Activated naive CD8-positive, alpha-beta T cell treated with anti-CD3 and anti-CD28 coated beads, Interleukin-2, amount 10 ng/mL, durations not matched to agents 7 days and 5 days (primary cell): Measurements from ENCODE around the gene TRAF6. TPM values are rescaled to one million over a fixed set of nuclear protein-coding genes. Genes with fewer than 3 reads are reported as not detected.
"Not testable (repeated sequence)": the region's sequence is repeated elsewhere in the genome, so short reads cannot be mapped to it uniquely, and the experiment has no call there.

Experiments
- ATAC-seq: fragments of 150-1000 bp; cut with Tn5 transposase; one replicate; pipeline ENCODE4 v1.10.0; 2021; ENCODE audit warnings: low read depth, moderate library complexity
- POLR2A ChIA-PET: fragments of 350-600 bp; sonication (Branson Sonifier 250); formaldehyde crosslinking; loops from one replicate; lab custom pipeline; 2021; ENCODE audit warnings: antibody characterized with exemption; lab: Charles Lee
- DNase-seq: peaks from one replicate; pipeline ENCODE4 v3.0.0; 2021
- H3K27ac Mint-ChIP-seq: one replicate; pipeline ENCODE4 v1.8.0; 2022; ENCODE audit warnings: mild to moderate bottlenecking, mixed read lengths
- H3K27me3 Mint-ChIP-seq: one replicate; pipeline ENCODE4 v1.8.0; 2022; ENCODE audit warnings: mild to moderate bottlenecking, moderate library complexity, mixed read lengths
- H3K36me3 Mint-ChIP-seq: one replicate; pipeline ENCODE4 v1.8.0; 2021; ENCODE audit warnings: mild to moderate bottlenecking, mixed read lengths
- H3K4me1 Mint-ChIP-seq: one replicate; pipeline ENCODE4 v1.8.0; 2021; ENCODE audit warnings: mixed read lengths
- H3K4me3 Mint-ChIP-seq: one replicate; pipeline ENCODE4 v1.8.0; 2022; ENCODE audit warnings: mild to moderate bottlenecking, moderate library complexity, mixed read lengths
- H3K9me3 Mint-ChIP-seq: one replicate; pipeline ENCODE4 v1.8.0; 2021; ENCODE audit warnings: mixed read lengths
- total RNA-seq, 2 experiments: library from RNA; stranded (reverse); gene quantifications; one replicate each; pipeline ENCODE4 v1.2.3, GENCODE V29; 2021

Gene TRAF6
- total RNA-seq, 2 experiments from 2014 or later, result 13.3 to 14.5 TPM

DNA sequence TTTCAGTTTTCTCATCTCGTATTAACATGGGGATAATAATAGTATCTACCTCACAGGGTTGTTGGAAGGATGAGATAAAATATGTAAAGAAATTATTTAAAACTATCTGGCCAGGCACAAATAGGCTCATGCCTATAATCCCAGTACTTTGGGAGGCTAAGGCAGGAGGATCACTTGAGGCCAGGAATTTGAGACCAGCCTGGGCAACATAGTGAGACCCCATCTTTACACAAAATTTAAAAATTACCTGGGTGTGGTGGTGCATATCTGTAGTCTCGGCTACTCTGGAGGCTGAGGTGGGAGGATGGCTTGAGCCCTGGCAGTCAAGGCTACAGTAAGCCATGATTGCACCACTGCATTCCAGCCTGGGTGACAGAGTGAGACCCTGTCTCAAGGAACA is 990 bp upstream of the TRAF6 start:
- Mint-ChIP-seq H3K27me3 (peaks cover 10% of the 10 kb centered on the region), H3K4me1 (peaks cover 16% of the 10 kb centered on the region), H3K4me3 (peak overlapping the region; percentile 98)
- H3K36me3 Mint-ChIP-seq, H3K9me3 Mint-ChIP-seq, DNase-seq, H3K27ac Mint-ChIP-seq, ATAC-seq: not testable (repeated sequence)
- POLR2A ChIA-PET, result interaction anchor here (1.3 kb wide), 1 partner anchor 222 kb away, joined by 4 read pairs; the partner anchor contains the start of gene COMMD9

DNA sequence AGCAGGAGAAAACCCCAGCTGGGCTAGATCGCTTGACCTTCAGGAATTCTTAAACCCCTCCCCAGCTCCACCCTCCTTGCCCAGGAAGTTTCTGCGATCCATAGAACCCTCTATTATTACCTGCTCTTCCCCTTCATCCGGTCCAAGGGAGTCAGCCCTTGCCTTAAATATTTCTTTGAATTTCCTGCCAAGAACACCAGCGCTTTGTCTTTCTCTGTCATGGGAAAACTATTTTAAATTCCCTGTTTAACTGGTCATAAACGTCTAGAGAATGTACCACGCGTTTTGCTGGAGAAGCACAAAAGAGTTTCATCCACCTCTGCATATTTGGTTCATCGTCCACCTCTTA is 496 bp upstream of the TRAF6 start:
- Mint-ChIP-seq H3K27me3 (peaks cover 10% of the 10 kb centered on the region), H3K4me1 (peaks cover 20% of the 10 kb centered on the region), H3K27ac (peak overlapping the region; percentile 94), H3K4me3 (peak overlapping the region; percentile 98), H3K9me3 (peaks cover 3% of the 10 kb centered on the region), H3K36me3 (no peaks in the 10 kb centered on the region)
- POLR2A ChIA-PET, result interaction anchor here (0.7 to 1.3 kb wide), 2 partner anchors 100 to 221 kb away, joined by 3 to 4 read pairs; partner anchors contain the start of gene COMMD9
- ATAC-seq (no peak), DNase-seq (no peak)

GRCh38 chr11:36509201-36509639 is 852 bp downstream of the TRAF6 start:
- ATAC-seq (no peak), DNase-seq (no peak)
- POLR2A ChIA-PET, result no interaction called here
- Mint-ChIP-seq H3K36me3 (peaks cover 2% of the 10 kb centered on the region), H3K27me3 (peaks cover 5% of the 10 kb centered on the region), H3K27ac (peak overlapping the region; percentile 94), H3K4me3 (peak overlapping the region; percentile 98), H3K9me3 (peaks cover 3% of the 10 kb centered on the region), H3K4me1 (peaks cover 25% of the 10 kb centered on the region)

- POLR2A ChIA-PET, result no interaction called here
- ATAC-seq (no peak), DNase-seq (no peak)
- Mint-ChIP-seq H3K9me3 (peaks cover 1% of the 10 kb centered on the region), H3K27ac (peak overlapping the region; percentile 94), H3K36me3 (peaks cover 3% of the 10 kb centered on the region), H3K4me3 (peak overlapping the region; percentile 98), H3K4me1 (peaks cover 25% of the 10 kb centered on the region), H3K27me3 (peaks cover 5% of the 10 kb centered on the region)
Measured at GRCh38 chr11:36508743-36509142, 1.3 kb downstream of the TRAF6 start.

DNA sequence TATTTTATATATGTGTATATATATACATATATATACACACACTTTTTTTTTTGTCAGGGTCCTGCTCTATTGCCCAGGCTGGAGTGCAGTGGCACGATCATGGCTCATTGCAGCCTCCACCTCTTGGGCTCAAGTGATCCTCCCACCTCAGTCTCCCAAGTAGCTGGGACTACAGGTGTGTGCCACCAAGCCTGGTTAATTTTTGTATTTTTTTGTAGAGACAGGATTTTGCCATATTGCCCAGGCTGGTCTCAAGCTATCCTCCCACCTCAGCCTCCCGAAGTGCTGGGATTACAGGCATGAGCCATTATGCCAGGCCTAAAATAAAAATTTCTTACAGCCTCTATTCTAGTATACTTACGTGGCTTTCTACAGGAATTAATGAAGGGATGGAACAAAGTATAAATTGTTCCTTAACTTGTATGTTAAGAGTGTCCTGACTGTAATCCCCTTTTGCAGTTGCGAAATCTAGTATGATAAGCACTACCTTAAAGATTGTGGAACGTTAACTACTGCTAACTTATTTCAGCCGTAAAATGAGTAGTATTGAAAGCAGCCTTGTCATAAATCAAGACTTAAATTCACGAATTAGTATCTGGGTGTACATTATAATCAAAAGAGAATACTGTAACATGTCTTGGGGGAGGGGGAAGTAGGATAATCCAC is 2.1 kb downstream of the TRAF6 start:
- POLR2A ChIA-PET, result no interaction called here
- DNase-seq (no peak), ATAC-seq (no peak)
- no peak overlapping the region for H3K27ac Mint-ChIP-seq
- H3K9me3 Mint-ChIP-seq, result peaks cover 1% of the 10 kb centered on the region
- peaks cover under 1% of the 10 kb centered on the region for H3K27me3 Mint-ChIP-seq
- peaks cover 25% of the 10 kb centered on the region for H3K4me1 Mint-ChIP-seq
- peaks cover 4% of the 10 kb centered on the region for H3K36me3 Mint-ChIP-seq
- H3K4me3 Mint-ChIP-seq, result peak overlapping the region; percentile 98

GRCh38 chr11:36501236-36501635 is 8.8 kb downstream of the TRAF6 start:
- no peaks in the 10 kb centered on the region for H3K9me3 Mint-ChIP-seq
- H3K27ac Mint-ChIP-seq, result no peak overlapping the region
- H3K4me1 Mint-ChIP-seq, result peaks cover 26% of the 10 kb centered on the region
- no peak for ATAC-seq
- H3K27me3 Mint-ChIP-seq, result no peaks in the 10 kb centered on the region
- no peak for DNase-seq
- H3K36me3 Mint-ChIP-seq, result peaks cover 13% of the 10 kb centered on the region
- POLR2A ChIA-PET, result no interaction called here
- no peak overlapping the region for H3K4me3 Mint-ChIP-seq

- POLR2A ChIA-PET, result no interaction called here
- H3K36me3 Mint-ChIP-seq, result peaks cover 13% of the 10 kb centered on the region
- ATAC-seq (no peak), DNase-seq (no peak)
- H3K27me3 Mint-ChIP-seq, result no peaks in the 10 kb centered on the region
- H3K4me3 Mint-ChIP-seq, result no peak overlapping the region
- peaks cover 22% of the 10 kb centered on the region for H3K4me1 Mint-ChIP-seq
- H3K27ac Mint-ChIP-seq, result peak overlapping the region; percentile 4
- H3K9me3 Mint-ChIP-seq, result no peaks in the 10 kb centered on the region
Measured at GRCh38 chr11:36500315-36500721, 9.8 kb downstream of the TRAF6 start.

- POLR2A ChIA-PET, result no interaction called here
- peaks cover 18% of the 10 kb centered on the region for H3K4me1 Mint-ChIP-seq
- H3K27me3 Mint-ChIP-seq, result no peaks in the 10 kb centered on the region
- ATAC-seq (no peak), DNase-seq (no peak)
- no peak overlapping the region for H3K27ac Mint-ChIP-seq
- peaks cover 12% of the 10 kb centered on the region for H3K36me3 Mint-ChIP-seq
- no peak overlapping the region for H3K4me3 Mint-ChIP-seq
- no peaks in the 10 kb centered on the region for H3K9me3 Mint-ChIP-seq
Measured at GRCh38 chr11:36499315-36499714, 10.8 kb downstream of the TRAF6 start.

- Mint-ChIP-seq H3K9me3 (no peaks in the 10 kb centered on the region), H3K27me3 (no peaks in the 10 kb centered on the region), H3K27ac (no peak overlapping the region), H3K4me1 (peaks cover 18% of the 10 kb centered on the region), H3K36me3 (peaks cover 10% of the 10 kb centered on the region), H3K4me3 (no peak overlapping the region)
- no peak for DNase-seq
- POLR2A ChIA-PET, result no interaction called here
- no peak for ATAC-seq
Measured at GRCh38 chr11:36498721-36499120, 11.4 kb downstream of the TRAF6 start.

- Mint-ChIP-seq H3K36me3 (peaks cover 24% of the 10 kb centered on the region), H3K27me3 (no peaks in the 10 kb centered on the region), H3K4me1 (peaks cover 13% of the 10 kb centered on the region), H3K9me3 (no peaks in the 10 kb centered on the region), H3K4me3 (no peak overlapping the region), H3K27ac (no peak overlapping the region)
- no peak for ATAC-seq
- DNase-seq, result no peak
- POLR2A ChIA-PET, result interaction anchor here (0.6 kb wide), 1 partner anchor 143 kb away, joined by 3 read pairs; no protein-coding TSS in a partner anchor
Measured at GRCh38 chr11:36493332-36493731, 16.7 kb downstream of the TRAF6 start.

DNA sequence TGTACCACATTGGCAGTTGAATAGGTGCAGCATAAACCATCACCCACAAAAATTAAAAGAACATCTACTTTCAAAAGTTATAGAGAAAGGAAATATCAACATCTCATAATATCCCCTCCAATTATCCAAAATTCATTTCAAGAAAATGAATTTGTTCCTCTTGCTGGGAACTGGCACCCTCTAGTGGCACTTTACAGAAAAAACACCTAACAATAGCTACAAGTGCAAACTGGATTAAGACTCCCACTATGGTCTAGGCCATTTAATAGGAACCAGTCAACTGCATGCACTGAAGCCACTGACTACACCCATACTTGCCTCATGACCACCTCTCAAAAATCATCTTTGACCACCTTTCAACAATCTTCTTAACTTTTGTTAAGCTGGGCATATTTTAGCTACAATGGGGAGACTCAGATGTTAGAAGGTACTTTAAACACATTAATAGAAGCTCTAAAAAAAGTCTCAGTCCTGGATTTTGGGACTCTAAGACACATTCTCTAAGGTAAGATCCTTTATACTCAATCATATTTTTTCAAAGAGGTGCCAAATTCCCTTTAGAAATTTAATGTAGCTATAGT is 17.3 kb downstream of the TRAF6 start:
- no peaks in the 10 kb centered on the region for H3K27me3 Mint-ChIP-seq
- no peaks in the 10 kb centered on the region for H3K9me3 Mint-ChIP-seq
- peaks cover 18% of the 10 kb centered on the region for H3K4me1 Mint-ChIP-seq
- POLR2A ChIA-PET, result interaction anchor here (0.6 kb wide), 1 partner anchor 142 kb away, joined by 3 read pairs; no protein-coding TSS in a partner anchor
- ATAC-seq, result peak; percentile 33
- H3K27ac Mint-ChIP-seq, result no peak overlapping the region
- no peak for DNase-seq
- no peak overlapping the region for H3K4me3 Mint-ChIP-seq
- peaks cover 26% of the 10 kb centered on the region for H3K36me3 Mint-ChIP-seq

GRCh38 chr11:36490026-36490806 is 19.9 kb downstream of the TRAF6 start:
- ATAC-seq, result no peak
- Mint-ChIP-seq H3K27ac (no peak overlapping the region), H3K27me3 (no peaks in the 10 kb centered on the region), H3K4me3 (no peak overlapping the region), H3K4me1 (peaks cover 24% of the 10 kb centered on the region), H3K36me3 (peaks cover 26% of the 10 kb centered on the region), H3K9me3 (no peaks in the 10 kb centered on the region)
- POLR2A ChIA-PET, result no interaction called here
- no peak for DNase-seq

- DNase-seq (no peak), ATAC-seq (peak; percentile 47)
- H3K9me3 Mint-ChIP-seq, result peaks cover 2% of the 10 kb centered on the region
- peak overlapping the region; percentile 63 for H3K4me3 Mint-ChIP-seq
- peaks cover 25% of the 10 kb centered on the region for H3K4me1 Mint-ChIP-seq
- peaks cover 38% of the 10 kb centered on the region for H3K36me3 Mint-ChIP-seq
- no peaks in the 10 kb centered on the region for H3K27me3 Mint-ChIP-seq
- H3K27ac Mint-ChIP-seq, result peak overlapping the region; percentile 64
- POLR2A ChIA-PET, result interaction anchor here (3.0 kb wide), 1 partner anchor 135 kb away, joined by 8 read pairs; no protein-coding TSS in a partner anchor
Measured at GRCh38 chr11:36488096-36488495, 22.0 kb downstream of the TRAF6 start.
